ENCODE data around the gene SLBP.

GRCh38 chr4:1717129-1718094 lies 5.3 kb upstream of the SLBP start:
- TF ChIP-seq CTCF (IDR thresholded peaks at IDR 0.05; ENCODE audit: control extremely low read depth in 1 of 3, insufficient read depth in 1 of 3, low read depth in 1 of 3, low read length in 3 of 3) (no peak), MAFK (IDR thresholded peaks at IDR 0.05; ENCODE audit: low read depth, low read length) (no peak), ZNF274 (IDR thresholded peaks at IDR 0.05; ENCODE audit: borderline replicate concordance, extremely low read depth, low read length) (no peak), TCF12 (IDR thresholded peaks at IDR 0.05; ENCODE audit: low read depth, low read length) (no peak), SRF (IDR thresholded peaks at IDR 0.05; ENCODE audit: low read depth, low read length) (no peak), MAX (IDR thresholded peaks at IDR 0.05) (no peak), EP300 (IDR thresholded peaks at IDR 0.05; ENCODE audit: borderline replicate concordance in 1 of 2, low read depth in 2 of 2, low read length in 2 of 2) (no peak), CHD2 (IDR thresholded peaks at IDR 0.05; ENCODE audit: low read length) (no peak), POLR2A (IDR thresholded peaks at IDR 0.05; ENCODE audit: control extremely low read depth in 1 of 2, low read depth in 2 of 2, low read length in 2 of 2) (no peak)

Data from H1 (cell line).